HepG2 (cell line): Measurements from ENCODE around the gene MCAT. TPM values are rescaled to one million over a fixed set of nuclear protein-coding genes. Genes with fewer than 3 reads are reported as not detected.
A peak's percentile ranks its signal among the peaks of the same experiment; 100 is the strongest.

Source experiments
- CREB3 ChIP-seq: sonication (generic); formaldehyde crosslinking; IDR thresholded peaks from 2 replicates; pipeline ENCODE4 v1.5.0; 2020; ENCODE audit warnings: missing genetic modification reagents
- ESRRA ChIP-seq: sonication (generic); formaldehyde crosslinking; IDR thresholded peaks from 2 replicates; pipeline ENCODE4 v1.5.1; 2020; ENCODE audit warnings: mild to moderate bottlenecking, low read depth, missing genetic modification reagents
- FOSL2 ChIP-seq: sonication (generic); formaldehyde crosslinking; IDR thresholded peaks from 2 replicates; pipeline ENCODE4 v1.4.0; 2020; ENCODE audit warnings: missing genetic modification reagents
- GABPB1 ChIP-seq: IDR thresholded peaks from 2 replicates; pipeline ENCODE4 v1.6.1; 2016; ENCODE audit warnings: mild to moderate bottlenecking, missing genetic modification reagents, moderate library complexity, missing compliant biosample characterization
- HINFP ChIP-seq: sonication (generic); formaldehyde crosslinking; IDR thresholded peaks from 2 replicates; pipeline ENCODE4 v1.4.0; 2020; ENCODE audit warnings: low read depth, mild to moderate bottlenecking, missing genetic modification reagents
- IRF2 ChIP-seq: IDR thresholded peaks from 2 replicates; pipeline ENCODE4 v1.6.1; 2018; ENCODE audit warnings: missing genetic modification reagents, missing compliant biosample characterization
- MED13 ChIP-seq: sonication (generic); formaldehyde crosslinking; IDR thresholded peaks from 2 replicates; pipeline ENCODE4 v1.5.0; 2020; ENCODE audit warnings: missing genetic modification reagents
- MYNN ChIP-seq: sonication (generic); formaldehyde crosslinking; IDR thresholded peaks from 2 replicates; pipeline ENCODE4 v1.4.0; 2020; ENCODE audit warnings: mild to moderate bottlenecking, low read depth, missing genetic modification reagents
- NFYB ChIP-seq: sonication (generic); formaldehyde crosslinking; IDR thresholded peaks from 2 replicates; pipeline ENCODE4 v1.4.0; 2020; ENCODE audit warnings: missing genetic modification reagents
- NR1H2 ChIP-seq: sonication (generic); formaldehyde crosslinking; IDR thresholded peaks from 2 replicates; pipeline ENCODE4 v1.8.1; 2022; ENCODE audit warnings: low read depth, missing genetic modification reagents, borderline replicate concordance
- NR2C2 ChIP-seq: sonication (generic); formaldehyde crosslinking; IDR thresholded peaks from 2 replicates; pipeline ENCODE4 v1.4.0; 2020; ENCODE audit warnings: missing genetic modification reagents, mild to moderate bottlenecking, moderate library complexity, borderline replicate concordance
- PAXIP1 ChIP-seq: sonication (generic); formaldehyde crosslinking; conservative IDR thresholded peaks from 2 replicates; pipeline ENCODE4 v1.4.0; 2020; ENCODE audit warnings: mild to moderate bottlenecking, missing genetic modification reagents, moderate library complexity
- ZBTB42 ChIP-seq: sonication (generic); formaldehyde crosslinking; IDR thresholded peaks from 2 replicates; pipeline ENCODE4 v1.5.0; 2020; ENCODE audit warnings: mild to moderate bottlenecking, missing genetic modification reagents
- ZBTB7A ChIP-seq: sonication (generic); formaldehyde crosslinking; IDR thresholded peaks from 2 replicates; pipeline ENCODE4 v1.8.0; 2022; ENCODE audit warnings: mild to moderate bottlenecking, missing genetic modification reagents
- ZNF251 ChIP-seq: sonication (generic); formaldehyde crosslinking; IDR thresholded peaks from 2 replicates; pipeline ENCODE4 v1.9.0; 2021; ENCODE audit warnings: mild to moderate bottlenecking, missing genetic modification reagents
- ZNF335 ChIP-seq: sonication (generic); formaldehyde crosslinking; IDR thresholded peaks from 2 replicates; pipeline ENCODE4 v1.4.0; 2020; ENCODE audit warnings: missing genetic modification reagents
- ZNF580 ChIP-seq: IDR thresholded peaks from 2 replicates; pipeline ENCODE4 v1.6.1; 2016; ENCODE audit warnings: low read depth, borderline replicate concordance
- ZNF687 ChIP-seq: sonication (generic); formaldehyde crosslinking; IDR thresholded peaks from 2 replicates; pipeline ENCODE4 v1.5.1; 2020; ENCODE audit warnings: mild to moderate bottlenecking, missing genetic modification reagents, moderate library complexity
- ZNF782 ChIP-seq: sonication (generic); formaldehyde crosslinking; IDR thresholded peaks from 2 replicates; pipeline ENCODE4 v1.4.0; 2020; ENCODE audit warnings: missing genetic modification reagents, mild to moderate bottlenecking, borderline replicate concordance
- polyA plus RNA-seq, 8 experiments: library from polyadenylated mRNA; depleted of rRNA in 3 of 8; stranded (reverse) in 7 of 8; unstranded in 1 of 8; fragments of >200 nt; fragmentation: Illumina TruSeq in 4 of 8; extraction: Trizol in 4 of 8; gene quantifications; 2 replicates each; pipeline versions ENCODE4 v1.2.1 to v1.2.3, GENCODE V29; 2011 to 2016; ENCODE audit warnings: low read depth in 4 of 8, missing spikeins in 1 of 8, mixed read lengths in 1 of 8; ENCODE audit not compliant: insufficient read depth in 1 of 8
- total RNA-seq, 5 experiments: library from RNA; depleted of rRNA; stranded (reverse); fragments of >200 nt; fragmentation: Illumina TruSeq; extraction: Trizol; gene quantifications; 2 replicates each; pipeline ENCODE4 v1.2.3, GENCODE V29; 2016; ENCODE audit warnings: low read depth in 1 of 5

MCAT gene
- total and polyA plus RNA-seq, 2 of the 13 experiments (the other 11 are each of a cell fraction or from before 2014, with no cell fraction given) = 9.3 to 16.7 TPM

GRCh38 chr22:43118024-43118849 is 25.0 kb downstream of the MCAT start (continued):
- TF ChIP-seq ZNF687 (CRISPR knock-in tag) (peak; percentile 76), MYNN (CRISPR knock-in tag) (no peak), ZBTB42 (CRISPR knock-in tag) (no peak), MED13 (CRISPR knock-in tag) (no peak), IRF2 (CRISPR knock-in tag) (no peak), ZNF580 (CRISPR knock-in tag) (no peak), CREB3 (CRISPR knock-in tag) (no peak), FOSL2 (CRISPR knock-in tag) (no peak), ESRRA (CRISPR knock-in tag) (no peak), ZBTB7A (CRISPR knock-in tag) (no peak), NFYB (CRISPR knock-in tag) (no peak), NR1H2 (CRISPR knock-in tag) (no peak), GABPB1 (CRISPR knock-in tag) (peak; percentile 39; the same call in 1 of the 2 replicates), ZNF335 (CRISPR knock-in tag) (no peak), PAXIP1 (no peak; the same call in 1 of the 2 replicates), NR2C2 (CRISPR knock-in tag) (peak; percentile 51; the same call in 1 of the 2 replicates), ZNF251 (no peak), ZNF782 (CRISPR knock-in tag) (no peak), HINFP (CRISPR knock-in tag) (no peak)
